Adrenal gland (tissue), 12 donors: ENCODE data around the gene DPP6. TPM values are rescaled to one million over a fixed set of nuclear protein-coding genes. Genes with fewer than 3 reads are reported as not detected.
"Not testable (repeated sequence)": the region's sequence is repeated elsewhere in the genome, so short reads cannot be mapped to it uniquely, and the experiment has no call there.

Experiments used
- DNase-seq, 7 donors: peaks; one replicate each; pipeline ENCODE4 v3.0.0-alpha.2; 2019 to 2020
- H3K27ac ChIP-seq, 5 donors: fragments of 200-600 bp; sonication (generic) in 4 of 5; 1 replicate in 3 of 5; 2 replicates in 2 of 5; pipeline versions ENCODE4 v1.5.1 to v1.8.0; 2016 to 2020; ENCODE audit warnings: mild to moderate bottlenecking in 1 of 5
- H3K27me3 ChIP-seq: fragments of 200-600 bp; 2 replicates; pipeline ENCODE4 v1.8.0; 2021
- H3K36me3 ChIP-seq, 2 donors: fragments of 200-600 bp; replicated peaks in 1 of 2; 1 replicate in 1 of 2; 2 replicates in 1 of 2; pipeline versions ENCODE4 v1.5.1 to v1.8.0; 2018 to 2022
- H3K4me1 ChIP-seq, 2 donors: fragments of 200-600 bp; replicated peaks in 1 of 2; 1 replicate in 1 of 2; 2 replicates in 1 of 2; pipeline versions ENCODE4 v1.5.1 to v1.8.0; 2018 to 2021
- H3K4me3 ChIP-seq, 4 donors: fragments of 200-600 bp; sonication (generic) in 3 of 4; one replicate each; pipeline ENCODE4 v1.5.1; 2016 to 2018
- H3K9me3 ChIP-seq, 3 donors: fragments of 200-600 bp; sonication (generic) in 1 of 3; replicated peaks in 1 of 3; 1 replicate in 2 of 3; 2 replicates in 1 of 3; pipeline versions ENCODE4 v1.5.1 to v1.8.0; 2016 to 2021
- POLR2A ChIP-seq, 2 donors: fragments of 450-650 bp; IDR thresholded peaks; one replicate each; pipeline ENCODE4 v1.6.1; 2017; ENCODE audit warnings: antibody characterized with exemption in 2 of 2, mild to moderate bottlenecking in 2 of 2, moderate library complexity in 1 of 2
- WGBS, 4 donors: extraction: QIAGEN DNeasy Blood & Tissue Kit in 2 of 4; methylation state at CpG; one replicate each; pipeline versions ENCODE4 v1.1.5 to v1.1.7; 2013 to 2017; 5-methylcytosine and 5-hydroxymethylcytosine counted together
- intact Hi-C, 2 donors: fragments of 100-400 bp; cut with DNase I; formaldehyde crosslinking; loops; one replicate each; pipeline versions ENCODE4 v1.14.1 to v1.15.0; 2022 to 2023
- polyA plus RNA-seq, 3 donors: library from polyadenylated mRNA; stranded (reverse); fragments of 200-250 nt in 2 of 3; fragments of 350-450 nt in 1 of 3; fragmentation: Illumina TruSeq in 1 of 3; extraction: RNeasy Lipid Tissue Mini Kit (QIAGEN cat#74804) in 1 of 3; gene quantifications; one replicate each; pipeline ENCODE4 v1.2.3, GENCODE V29; 2013 to 2014
- total RNA-seq, 9 donors: library from RNA; depleted of rRNA in 4 of 9; stranded (reverse); fragments of >200 nt in 4 of 9; fragments of 120-200 nt in 1 of 9; fragmentation: NEBNext Ultra II Directional in 1 of 9; extraction: Animal tissue kit (Norgen Biotek cat#: 25700) in 1 of 9; gene quantifications; one replicate each; pipeline versions ENCODE4 v1.1.0 to v1.2.4, GENCODE V29; 2013 to 2023
- TF ChIP-seq, protein P1 (sequence below), 6 experiments: fragments of 450-650 bp in 4 of 6; fragments of 200-600 bp in 2 of 6; sonication (generic) in 1 of 6; IDR thresholded peaks; 1 replicate in 5 of 6; 2 replicates in 1 of 6; pipeline versions ENCODE4 v1.5.1 to v1.8.0; 2016 to 2021; ENCODE audit warnings: antibody characterized with exemption in 6 of 6, mild to moderate bottlenecking in 2 of 6, moderate library complexity in 1 of 6
- donor health status: healthy with polysubstance abuse.
- donor health status: Bipolar disorder and iron deficiency.
- donor health status: DM: yes; HTN: yes; CAD: no.
- donor health status: DM: no; HTN: no; CAD: no.
- donor health status: DM: no; HTN: no; CAD: no.
- donor health status: DM: yes; HTN: yes; CAD: no.

The DPP6 gene
- total and polyA plus RNA-seq, 12 donors = 0.39 to 13.1 (median 5.1) TPM

DNA sequence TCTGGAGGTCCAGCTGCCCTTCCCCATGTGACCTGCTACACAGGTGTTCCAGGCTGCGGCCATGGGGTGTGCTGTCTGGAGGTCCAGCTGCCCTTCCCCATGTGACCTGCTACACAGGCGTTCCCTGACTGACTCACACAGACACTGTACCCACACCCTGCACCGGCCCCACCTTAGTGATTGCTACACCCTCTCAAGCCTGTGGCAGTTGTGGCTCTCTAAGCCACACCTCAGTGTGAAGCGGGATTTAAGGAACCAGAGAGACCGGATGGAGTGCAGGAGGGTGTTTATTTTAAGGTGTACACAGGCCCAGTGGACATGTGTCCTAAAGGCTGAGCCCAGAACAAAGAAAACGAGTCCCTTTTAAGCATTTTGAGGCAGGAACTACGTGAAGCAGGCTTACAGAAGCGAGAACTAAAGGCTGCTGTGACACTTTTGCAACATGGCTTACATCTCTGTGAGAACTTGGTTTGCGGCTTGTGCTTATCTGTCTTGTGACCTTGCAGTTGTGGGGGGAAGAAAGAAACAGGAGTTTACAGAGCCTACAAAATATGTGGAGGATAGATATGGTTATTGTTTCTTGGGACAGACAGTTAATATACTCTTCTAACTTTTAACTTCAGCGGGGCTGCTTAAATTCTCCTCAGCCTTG is 624.4 kb downstream of the DPP6 start:
- intact Hi-C loops = no loop called here
- TF ChIP-seq, protein P1, sequence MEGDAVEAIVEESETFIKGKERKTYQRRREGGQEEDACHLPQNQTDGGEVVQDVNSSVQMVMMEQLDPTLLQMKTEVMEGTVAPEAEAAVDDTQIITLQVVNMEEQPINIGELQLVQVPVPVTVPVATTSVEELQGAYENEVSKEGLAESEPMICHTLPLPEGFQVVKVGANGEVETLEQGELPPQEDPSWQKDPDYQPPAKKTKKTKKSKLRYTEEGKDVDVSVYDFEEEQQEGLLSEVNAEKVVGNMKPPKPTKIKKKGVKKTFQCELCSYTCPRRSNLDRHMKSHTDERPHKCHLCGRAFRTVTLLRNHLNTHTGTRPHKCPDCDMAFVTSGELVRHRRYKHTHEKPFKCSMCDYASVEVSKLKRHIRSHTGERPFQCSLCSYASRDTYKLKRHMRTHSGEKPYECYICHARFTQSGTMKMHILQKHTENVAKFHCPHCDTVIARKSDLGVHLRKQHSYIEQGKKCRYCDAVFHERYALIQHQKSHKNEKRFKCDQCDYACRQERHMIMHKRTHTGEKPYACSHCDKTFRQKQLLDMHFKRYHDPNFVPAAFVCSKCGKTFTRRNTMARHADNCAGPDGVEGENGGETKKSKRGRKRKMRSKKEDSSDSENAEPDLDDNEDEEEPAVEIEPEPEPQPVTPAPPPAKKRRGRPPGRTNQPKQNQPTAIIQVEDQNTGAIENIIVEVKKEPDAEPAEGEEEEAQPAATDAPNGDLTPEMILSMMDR (IDR thresholded peaks at IDR 0.05) = no peak
- TF ChIP-seq POLR2A (IDR thresholded peaks at IDR 0.05) = no peak
- 62 to 77% (median 68%) methylated on average over 7 to 10 of the region's 10 CpGs for WGBS, 4 donors

DNA sequence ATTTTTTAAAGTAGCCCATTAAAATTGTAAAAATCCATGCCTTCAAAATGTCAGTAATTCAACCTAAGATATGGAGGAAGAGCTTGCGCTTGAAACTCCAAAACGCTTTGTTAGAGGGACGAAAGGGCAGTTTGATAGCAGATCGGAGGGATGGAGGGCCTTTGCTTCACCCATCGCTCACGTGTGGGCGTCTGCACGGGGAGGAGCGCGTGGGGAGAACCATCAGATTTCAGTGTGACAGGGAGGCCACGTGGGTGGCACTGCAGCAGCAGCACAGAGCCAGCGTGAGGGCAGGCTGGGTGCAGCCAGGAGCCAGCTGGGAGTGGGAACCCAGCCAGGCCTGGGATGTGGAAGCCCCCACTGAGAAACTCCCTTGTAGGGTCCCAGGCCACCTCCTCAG is 625.3 kb downstream of the DPP6 start:
- whole genome bisulfite sequencing, 4 donors = 77 to 89% (median 87%) methylated on average over 12 of the region's 12 CpGs
- H3K4me1 ChIP-seq = no peaks in the 10 kb centered on the region
- intact Hi-C loops = no loop called here
- H3K4me3 ChIP-seq = no peak overlapping the region
- no peaks in the 10 kb centered on the region for H3K9me3 ChIP-seq
- no peak overlapping the region for H3K27ac ChIP-seq
- DNase-seq = no peak
- no peaks in the 10 kb centered on the region for H3K27me3 ChIP-seq
- TF ChIP-seq POLR2A (IDR thresholded peaks at IDR 0.05) = no peak
- TF ChIP-seq, protein P1 (IDR thresholded peaks at IDR 0.05) = no peak
- H3K36me3 ChIP-seq = no peaks in the 10 kb centered on the region

More for the DNA sequence above, 624.4 kb downstream of the DPP6 start:
- no peaks in the 10 kb centered on the region for H3K36me3 ChIP-seq
- no peak for DNase-seq
- no peaks in the 10 kb centered on the region for H3K4me1 ChIP-seq
- H3K27ac ChIP-seq = no peak overlapping the region
- no peak overlapping the region for H3K4me3 ChIP-seq
- H3K9me3 ChIP-seq = no peaks in the 10 kb centered on the region
- no peaks in the 10 kb centered on the region for H3K27me3 ChIP-seq

DNA sequence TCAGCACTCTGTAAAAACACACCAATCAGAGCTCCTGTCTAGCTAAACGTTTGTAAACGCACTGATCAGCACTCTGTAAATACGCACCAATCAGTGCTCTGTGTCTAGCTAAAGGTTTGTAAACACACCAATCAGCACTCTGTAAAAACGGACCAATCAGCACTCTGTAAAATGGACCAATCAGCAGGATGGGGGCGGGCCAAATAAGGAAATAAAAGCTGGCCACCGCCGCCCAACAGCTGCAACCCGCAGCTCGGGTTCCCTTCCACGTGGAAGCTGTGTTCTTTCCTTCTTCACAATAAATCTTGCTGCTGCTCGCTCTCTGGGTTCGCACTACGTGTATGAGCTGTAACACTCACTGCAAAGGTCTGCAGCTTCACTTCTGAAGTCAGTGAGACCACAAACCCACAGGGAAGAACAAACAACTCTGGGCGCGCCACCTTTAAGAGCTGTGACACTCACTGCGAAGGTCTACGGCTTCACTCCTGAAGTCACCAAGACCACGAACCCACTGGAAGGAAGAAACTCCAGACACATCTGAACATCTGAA is 625.9 kb downstream of the DPP6 start:
- H3K27me3 ChIP-seq, intact Hi-C loops, H3K4me3 ChIP-seq, DNase-seq, H3K4me1 ChIP-seq, H3K9me3 ChIP-seq, H3K27ac ChIP-seq, H3K36me3 ChIP-seq: not testable (repeated sequence)
- 87 to 90% (median 89%) methylated on average over 18 of the region's 18 CpGs for WGBS, 4 donors

GRCh38 chr7:154679379-154680053 is 627.3 kb downstream of the DPP6 start:
- Histone ChIP-seq H3K27ac (no peak overlapping the region), H3K4me3 (no peak overlapping the region), H3K36me3 (no peaks in the 10 kb centered on the region), H3K4me1 (no peaks in the 10 kb centered on the region), H3K27me3 (no peaks in the 10 kb centered on the region), H3K9me3 (no peaks in the 10 kb centered on the region)
- intact Hi-C loops = no loop called here
- no peak for TF ChIP-seq POLR2A (IDR thresholded peaks at IDR 0.05)
- TF ChIP-seq, protein P1 (IDR thresholded peaks at IDR 0.05) = no peak
- DNase-seq = no peak
- 70 to 86% (median 76%) methylated on average over 8 of the region's 8 CpGs for WGBS, 4 donors
